Neural progenitor cell (in vitro differentiated cells): ENCODE measurements around the gene PDE7B. TPM values are rescaled to one million over a fixed set of nuclear protein-coding genes. Genes with fewer than 3 reads are reported as not detected.

Source experiments
- DNase-seq: peaks from one replicate; pipeline ENCODE4 v3.0.0-alpha.2; 2016; ENCODE audit warnings: low spot score
- H2AFZ ChIP-seq: fragments of 200-600 bp; sonication (generic); replicated peaks from 2 replicates; pipeline ENCODE4 v1.6.1; 2016; ENCODE audit warnings: antibody characterized with exemption
- H3F3A ChIP-seq: fragments of 200-600 bp; sonication (generic); 2 replicates; pipeline ENCODE4 v1.6.1; 2016; ENCODE audit warnings: antibody characterized with exemption, low read depth
- H3K27ac ChIP-seq: fragments of 200-600 bp; sonication (generic); 2 replicates; pipeline ENCODE4 v1.5.1; 2016; ENCODE audit warnings: mild to moderate bottlenecking
- H3K27me3 ChIP-seq: fragments of 200-600 bp; sonication (generic); 2 replicates; pipeline ENCODE4 v1.6.1; 2016; ENCODE audit warnings: mild to moderate bottlenecking, moderate library complexity
- H3K36me3 ChIP-seq: fragments of 200-600 bp; sonication (generic); 2 replicates; pipeline ENCODE4 v1.5.1; 2016
- H3K4me1 ChIP-seq: fragments of 200-600 bp; sonication (generic); 2 replicates; pipeline ENCODE4 v1.6.1; 2016; ENCODE audit warnings: mixed run types
- H3K4me2 ChIP-seq: fragments of 200-600 bp; sonication (generic); 2 replicates; pipeline ENCODE4 v1.6.1; 2016
- H3K4me3 ChIP-seq: fragments of 200-600 bp; sonication (generic); 2 replicates; pipeline ENCODE4 v1.5.1; 2016
- H3K79me2 ChIP-seq: fragments of 200-600 bp; sonication (generic); 2 replicates; pipeline ENCODE4 v1.6.1; 2016; ENCODE audit warnings: low read depth
- H3K9ac ChIP-seq: fragments of 200-600 bp; sonication (generic); 2 replicates; pipeline ENCODE4 v1.6.1; 2016
- H3K9me3 ChIP-seq: fragments of 200-600 bp; sonication (generic); 2 replicates; pipeline ENCODE4 v1.5.1; 2016; ENCODE audit warnings: low read depth
- H4K20me1 ChIP-seq: fragments of 200-600 bp; sonication (generic); 2 replicates; pipeline ENCODE4 v1.6.1; 2016; ENCODE audit warnings: low read depth
- H3K27ac Mint-ChIP-seq: 3 replicates; pipeline ENCODE4 v1.8.0; 2021; ENCODE audit warnings: mixed read lengths
- H3K27me3 Mint-ChIP-seq: 2 replicates; pipeline ENCODE4 v1.8.0; 2022; ENCODE audit warnings: low read depth, mild to moderate bottlenecking, inconsistent platforms, moderate library complexity, mixed read lengths; ENCODE audit not compliant: insufficient read depth
- H3K36me3 Mint-ChIP-seq: 3 replicates; pipeline ENCODE4 v1.8.0; 2021; ENCODE audit warnings: mixed read lengths
- H3K4me1 Mint-ChIP-seq: 3 replicates; pipeline ENCODE4 v1.8.0; 2021; ENCODE audit warnings: mixed read lengths
- H3K4me3 Mint-ChIP-seq: 3 replicates; pipeline ENCODE4 v1.8.0; 2021; ENCODE audit warnings: mild to moderate bottlenecking, moderate library complexity, mixed read lengths
- H3K9me3 Mint-ChIP-seq: 3 replicates; pipeline ENCODE4 v1.8.0; 2020; ENCODE audit warnings: mixed read lengths
- CTCF ChIP-seq: fragments of 200-600 bp; sonication (generic); IDR thresholded peaks from 2 replicates; pipeline ENCODE4 v1.5.1; 2017; ENCODE audit warnings: antibody characterized with exemption, mild to moderate bottlenecking
- EZH2 ChIP-seq: fragments of 200-600 bp; sonication (generic); IDR thresholded peaks from 2 replicates; pipeline ENCODE4 v1.6.1; 2017; ENCODE audit warnings: antibody characterized with exemption, mild to moderate bottlenecking, moderate library complexity
- EZH2phosphoT487 ChIP-seq: fragments of 200-600 bp; sonication (generic); IDR thresholded peaks from 2 replicates; pipeline ENCODE4 v1.6.1; 2017; ENCODE audit warnings: antibody characterized with exemption
- total RNA-seq: library from RNA; depleted of rRNA; stranded (reverse); fragments of >200 nt; gene quantifications from 2 replicates; pipeline ENCODE4 v1.2.3, GENCODE V29; 2015; ENCODE audit warnings: low replicate concordance

The PDE7B gene
- total RNA-seq, 1 donor from 2014 or later = 0.04 TPM

GRCh38 chr6:135876058-135876457, 24.6 kb downstream of the PDE7B start:
- H3K4me3 Mint-ChIP-seq = no peak overlapping the region
- no peaks in the 10 kb centered on the region for H3K4me1 ChIP-seq
- H3K9me3 Mint-ChIP-seq = no peaks in the 10 kb centered on the region
- H3K4me3 ChIP-seq = no peak overlapping the region
- no peaks in the 10 kb centered on the region for H3K36me3 ChIP-seq
- TF ChIP-seq EZH2phosphoT487 (no peak), CTCF (no peak), EZH2 (no peak)
- no peaks in the 10 kb centered on the region for H4K20me1 ChIP-seq
- no peaks in the 10 kb centered on the region for H3K27me3 ChIP-seq
- H3K27ac Mint-ChIP-seq = peak overlapping the region; percentile 11
- no peaks in the 10 kb centered on the region for H3F3A ChIP-seq
- H3K9me3 ChIP-seq = no peaks in the 10 kb centered on the region
- H3K79me2 ChIP-seq = no peaks in the 10 kb centered on the region
- H3K36me3 Mint-ChIP-seq = no peaks in the 10 kb centered on the region
- peaks cover 9% of the 10 kb centered on the region for H3K4me1 Mint-ChIP-seq
- no peak overlapping the region for H3K4me2 ChIP-seq
- H3K9ac ChIP-seq = no peak overlapping the region
- H2AFZ ChIP-seq = peak overlapping the region; percentile 6
- H3K27me3 Mint-ChIP-seq = no peaks in the 10 kb centered on the region
- no peak overlapping the region for H3K27ac ChIP-seq
- no peak for DNase-seq

- Histone ChIP-seq H3K79me2 (no peaks in the 10 kb centered on the region), H3K27ac (no peak overlapping the region), H3K9ac (no peak overlapping the region), H3K27me3 (no peaks in the 10 kb centered on the region), H3F3A (no peaks in the 10 kb centered on the region), H3K9me3 (no peaks in the 10 kb centered on the region), H3K4me1 (no peaks in the 10 kb centered on the region), H3K4me2 (no peak overlapping the region), H2AFZ (no peak overlapping the region), H4K20me1 (no peaks in the 10 kb centered on the region), H3K36me3 (no peaks in the 10 kb centered on the region), H3K4me3 (no peak overlapping the region)
- no peak overlapping the region for H3K27ac Mint-ChIP-seq
- no peaks in the 10 kb centered on the region for H3K27me3 Mint-ChIP-seq
- no peaks in the 10 kb centered on the region for H3K36me3 Mint-ChIP-seq
- H3K4me3 Mint-ChIP-seq = no peak overlapping the region
- TF ChIP-seq EZH2phosphoT487 = no peak
- no peak for TF ChIP-seq EZH2
- no peak for TF ChIP-seq CTCF
- H3K9me3 Mint-ChIP-seq = no peaks in the 10 kb centered on the region
- DNase-seq = no peak
- peaks cover 18% of the 10 kb centered on the region for H3K4me1 Mint-ChIP-seq
Observed at GRCh38 chr6:135877666-135878065, 26.2 kb downstream of the PDE7B start.

- no peak overlapping the region for H3K4me2 ChIP-seq
Observed at GRCh38 chr6:135880066-135880972, 28.8 kb downstream of the PDE7B start.

More at GRCh38 chr6:135880066-135880972, 28.8 kb downstream of the PDE7B start:
- TF ChIP-seq EZH2phosphoT487 = no peak
- TF ChIP-seq EZH2 = no peak
- no peak for TF ChIP-seq CTCF
- H3K27me3 Mint-ChIP-seq = no peaks in the 10 kb centered on the region
- no peaks in the 10 kb centered on the region for H3K36me3 Mint-ChIP-seq
- H3K27ac Mint-ChIP-seq = no peak overlapping the region
- H3K27me3 ChIP-seq = no peaks in the 10 kb centered on the region
- no peak overlapping the region for H3K27ac ChIP-seq
- no peak overlapping the region for H3K9ac ChIP-seq
- no peak for DNase-seq
- no peaks in the 10 kb centered on the region for H3K9me3 ChIP-seq
- no peaks in the 10 kb centered on the region for H3K9me3 Mint-ChIP-seq
- no peak overlapping the region for H3K4me3 ChIP-seq
- peaks cover 19% of the 10 kb centered on the region for H3K4me1 Mint-ChIP-seq
- no peaks in the 10 kb centered on the region for H4K20me1 ChIP-seq
- H3K4me1 ChIP-seq = no peaks in the 10 kb centered on the region
- H3K36me3 ChIP-seq = no peaks in the 10 kb centered on the region
- H2AFZ ChIP-seq = no peak overlapping the region
- H3K79me2 ChIP-seq = no peaks in the 10 kb centered on the region
- no peak overlapping the region for H3K4me3 Mint-ChIP-seq
- no peaks in the 10 kb centered on the region for H3F3A ChIP-seq
